Heart left ventricle (tissue), 13 donors: ENCODE data around the gene PANK2.

Source experiments
- CTCF ChIP-seq, 12 donors: fragments of 200-600 bp; sonication (generic) in 4 of 12; IDR thresholded peaks; one replicate each; pipeline versions ENCODE4 v1.5.0 to v1.8.0; 2018 to 2022; ENCODE audit warnings: antibody characterized with exemption in 12 of 12, mild to moderate bottlenecking in 5 of 12
- POLR2A ChIP-seq, 2 donors: fragments of 450-650 bp; IDR thresholded peaks; one replicate each; pipeline ENCODE4 v1.6.1; 2017; ENCODE audit warnings: antibody characterized with exemption in 2 of 2, mild to moderate bottlenecking in 2 of 2, moderate library complexity in 2 of 2
- donor health status: ischemic (EF 13 %, LVEDD 7.1; RV severe dilation, severe dysfunction).
- donor health status: DM: no; HTN: yes; CAD: no.
- donor health status: DM: no; HTN: no; CAD: no.
- donor health status: ischemic (EF 25% LVEDD 6.9; RV normal size, moderate dysfunction).
- donor health status: ischemic (EF 25% LVEDD 5.7; RV mildly dilated, moderate dysfunction).
- donor health status: ischemic (EF 35%, LVEDD 5.7; RV mildly dilated, moderate dysfunction).
- donor health status: nonischemic (EF 11% LVEDD 7.7; RV severe dilation, severe dysfunction).
- donor health status: DM: yes; HTN: yes; CAD: no.
- donor health status: PGD.
- donor health status: ischemic (EF 29% LVEDD 5.4; RV normal size, mild dysfunction).
- donor health status: nonischemic (EF 23%, LVEDD 6.1; RV moderate dilation, normal function).

- TF ChIP-seq CTCF (IDR thresholded peaks at IDR 0.05) (no peak), POLR2A (IDR thresholded peaks at IDR 0.05) (no peak)
Measured at GRCh38 chr20:3875378-3875974, 13.7 kb upstream of the PANK2 start.
